GM20000 (cell line): ENCODE results near the gene P3R3URF.

Source experiments
- DNase-seq: peaks from one replicate; pipeline ENCODE4 v3.0.0; 2012; ENCODE audit warnings: low spot score
- TF ChIP-seq, protein P1 (sequence below): IDR thresholded peaks from 2 replicates; pipeline ENCODE4 v1.5.1; 2012; ENCODE audit warnings: mild to moderate bottlenecking, control low read depth; ENCODE audit errors: extremely low read depth, missing control alignments

P3R3URF gene

DNA sequence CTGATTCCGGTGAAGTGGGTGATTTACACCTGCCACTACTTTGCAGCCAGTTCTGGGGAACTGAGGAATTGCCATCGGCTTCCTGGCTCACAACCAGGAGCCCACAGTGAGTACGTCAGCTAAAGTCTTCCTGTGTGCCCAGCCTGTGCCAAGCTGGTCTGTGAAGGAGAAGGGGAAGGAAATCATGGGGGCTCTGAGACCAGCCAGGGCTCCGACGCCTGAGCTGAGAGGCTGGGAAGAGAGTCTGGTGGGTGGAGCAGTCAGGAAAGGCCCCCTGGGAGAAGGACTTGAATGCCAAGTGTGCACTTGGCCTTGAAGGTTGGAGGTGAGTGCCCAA lies 28.1 kb upstream of the P3R3URF start:
- no peak for DNase-seq
- TF ChIP-seq, protein P1, sequence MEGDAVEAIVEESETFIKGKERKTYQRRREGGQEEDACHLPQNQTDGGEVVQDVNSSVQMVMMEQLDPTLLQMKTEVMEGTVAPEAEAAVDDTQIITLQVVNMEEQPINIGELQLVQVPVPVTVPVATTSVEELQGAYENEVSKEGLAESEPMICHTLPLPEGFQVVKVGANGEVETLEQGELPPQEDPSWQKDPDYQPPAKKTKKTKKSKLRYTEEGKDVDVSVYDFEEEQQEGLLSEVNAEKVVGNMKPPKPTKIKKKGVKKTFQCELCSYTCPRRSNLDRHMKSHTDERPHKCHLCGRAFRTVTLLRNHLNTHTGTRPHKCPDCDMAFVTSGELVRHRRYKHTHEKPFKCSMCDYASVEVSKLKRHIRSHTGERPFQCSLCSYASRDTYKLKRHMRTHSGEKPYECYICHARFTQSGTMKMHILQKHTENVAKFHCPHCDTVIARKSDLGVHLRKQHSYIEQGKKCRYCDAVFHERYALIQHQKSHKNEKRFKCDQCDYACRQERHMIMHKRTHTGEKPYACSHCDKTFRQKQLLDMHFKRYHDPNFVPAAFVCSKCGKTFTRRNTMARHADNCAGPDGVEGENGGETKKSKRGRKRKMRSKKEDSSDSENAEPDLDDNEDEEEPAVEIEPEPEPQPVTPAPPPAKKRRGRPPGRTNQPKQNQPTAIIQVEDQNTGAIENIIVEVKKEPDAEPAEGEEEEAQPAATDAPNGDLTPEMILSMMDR: no peak

DNA sequence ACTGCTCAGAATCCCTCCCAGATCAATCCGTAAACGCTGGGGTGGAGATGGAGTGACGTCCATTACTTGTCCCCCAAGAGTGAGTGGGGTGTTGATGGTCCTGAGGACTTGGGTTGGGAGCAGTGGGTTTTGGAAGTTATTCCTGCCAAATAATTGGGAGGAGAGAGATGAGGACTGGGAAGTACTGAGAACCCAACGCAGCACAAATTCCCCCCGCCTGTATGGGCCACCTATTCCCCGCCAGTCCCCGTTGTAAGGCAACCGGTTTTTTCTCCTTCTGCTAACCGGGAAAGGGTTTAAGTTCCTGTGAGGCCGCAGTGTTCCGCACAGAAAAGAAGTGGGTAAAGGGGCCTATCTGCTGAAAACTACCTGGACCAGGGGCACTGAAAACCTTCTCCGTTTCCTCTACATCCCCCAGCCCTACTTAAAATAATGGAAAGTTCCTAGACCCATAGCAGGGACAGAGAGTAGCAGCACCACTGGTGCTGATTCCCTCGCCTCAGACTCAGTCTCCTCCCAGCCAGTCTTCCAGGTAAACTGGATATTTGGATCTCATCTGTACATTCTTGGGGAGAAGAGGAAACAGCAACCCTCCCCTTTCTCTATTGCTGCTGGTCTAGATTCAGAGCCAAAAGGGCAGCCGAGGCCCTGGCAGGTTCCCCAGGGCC lies 27.6 kb upstream of the P3R3URF start:
- DNase-seq: no peak
- TF ChIP-seq, protein P1: no peak

DNA sequence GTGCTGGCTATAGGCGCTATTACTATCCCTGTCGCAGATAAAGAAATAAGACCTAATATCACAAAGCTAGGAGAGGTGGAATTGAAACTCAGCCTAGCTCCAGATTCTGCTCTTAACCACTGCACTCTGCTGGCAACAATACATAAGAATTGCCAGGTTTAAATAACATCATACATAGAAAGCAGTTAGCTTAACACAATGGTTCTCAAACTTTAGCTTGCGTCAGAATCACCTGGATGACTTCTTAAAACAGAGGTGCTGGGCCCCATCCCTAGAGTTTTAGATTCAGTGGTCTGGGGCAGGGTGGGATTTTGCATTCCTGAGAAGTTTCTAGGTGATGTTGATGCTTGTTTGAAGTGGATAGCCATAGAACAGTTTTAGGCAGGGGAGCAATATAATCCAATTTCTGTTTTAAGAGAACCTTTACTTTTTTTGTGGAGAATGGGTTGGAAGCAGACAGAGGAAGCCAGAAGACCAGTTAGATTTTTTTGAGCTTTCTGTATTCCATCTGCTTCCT lies 23.0 kb upstream of the P3R3URF start:
- no peak for DNase-seq
- TF ChIP-seq, protein P1: no peak

DNA sequence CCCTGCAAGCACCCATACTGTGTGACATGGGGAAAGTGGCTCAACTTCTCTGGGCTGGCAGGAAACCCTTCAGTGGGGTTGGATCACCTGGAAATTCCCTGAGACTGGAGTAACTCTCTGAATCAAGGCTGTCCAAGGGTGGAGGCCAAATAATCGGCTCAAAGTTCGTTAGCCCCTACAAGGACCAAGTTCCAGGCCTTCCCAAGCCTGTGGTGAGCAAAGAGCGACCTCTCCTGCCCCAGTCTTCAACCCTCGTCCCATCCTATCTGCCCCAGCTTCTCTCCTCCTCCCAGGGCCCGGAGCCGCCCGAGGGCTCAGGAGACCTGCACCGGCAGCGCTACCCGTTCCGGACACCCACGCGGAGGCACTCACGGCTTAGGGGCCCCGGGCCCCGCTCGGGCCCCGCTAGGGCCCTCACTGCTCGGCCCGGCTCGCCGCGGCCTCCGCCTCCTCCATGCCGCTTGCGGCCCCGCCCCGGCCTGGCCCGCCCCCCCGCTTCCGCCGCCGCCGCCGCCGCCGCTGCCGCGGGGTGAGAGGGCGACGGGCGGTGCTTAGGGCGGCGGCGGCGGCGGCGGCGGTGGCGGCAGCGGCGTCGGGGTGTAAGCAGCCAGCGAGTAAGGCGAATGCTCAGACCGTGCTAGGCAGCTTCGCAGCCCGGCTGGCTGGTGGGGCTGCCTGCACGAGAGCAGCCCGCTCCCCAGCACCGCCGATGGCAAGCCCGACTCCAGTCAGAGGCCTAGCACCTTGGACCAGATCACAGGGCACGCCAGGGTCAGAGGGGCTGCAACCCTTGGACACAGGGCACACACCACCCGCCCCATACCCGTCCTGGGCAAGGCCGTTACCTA lies 21.9 kb upstream of the P3R3URF start, which contains the start of gene POMGNT1:
POMGNT1 (minus strand) TSS at position 471 of the 848 bp plus-strand sequence. CDS start 613 bp downstream, outside the sequence.
- TF ChIP-seq, protein P1: no peak
- DNase-seq: peak; percentile 98

DNA sequence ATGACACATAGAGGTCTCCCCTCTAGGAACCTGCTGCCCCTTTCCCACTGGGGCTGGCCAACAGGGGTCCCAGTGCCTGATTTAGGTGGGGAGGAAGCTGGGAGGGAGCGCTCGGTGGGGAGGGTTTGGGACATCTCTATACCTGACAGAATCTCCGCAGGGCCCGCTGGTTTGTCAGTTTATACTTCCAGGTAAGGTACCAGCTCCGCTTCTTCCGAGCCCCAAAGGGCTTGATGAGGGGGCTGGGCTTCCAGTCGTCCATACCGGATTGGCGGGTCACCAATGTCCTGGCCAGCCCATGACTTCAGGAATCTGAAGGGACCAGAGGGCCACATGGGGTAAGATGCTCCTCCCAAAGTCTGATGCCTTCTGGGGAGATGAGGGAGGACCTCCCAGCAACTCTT lies 21.3 kb upstream of the P3R3URF start:
- TF ChIP-seq, protein P1: no peak
- DNase-seq: no peak

DNA sequence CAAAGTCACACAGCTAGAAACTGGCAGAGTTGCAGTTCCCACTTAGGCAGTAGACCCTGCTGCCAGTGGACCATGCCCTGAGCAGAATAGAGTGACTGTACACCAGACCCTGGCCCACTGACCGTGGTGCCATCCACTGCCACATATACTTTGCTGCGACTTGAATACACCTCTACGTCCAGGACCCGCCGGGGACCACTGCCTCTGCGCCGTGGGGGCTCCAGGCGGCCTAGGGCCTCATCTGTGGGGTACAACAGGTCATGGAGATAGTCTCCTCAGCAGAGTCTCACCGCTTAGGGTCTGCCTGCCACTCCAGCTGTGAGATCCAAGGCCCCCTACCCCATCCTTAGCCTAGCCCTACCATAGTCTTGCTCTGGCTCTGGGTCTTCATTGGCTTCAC lies 20.3 kb upstream of the P3R3URF start:
- DNase-seq: no peak
- TF ChIP-seq, protein P1: no peak

DNA sequence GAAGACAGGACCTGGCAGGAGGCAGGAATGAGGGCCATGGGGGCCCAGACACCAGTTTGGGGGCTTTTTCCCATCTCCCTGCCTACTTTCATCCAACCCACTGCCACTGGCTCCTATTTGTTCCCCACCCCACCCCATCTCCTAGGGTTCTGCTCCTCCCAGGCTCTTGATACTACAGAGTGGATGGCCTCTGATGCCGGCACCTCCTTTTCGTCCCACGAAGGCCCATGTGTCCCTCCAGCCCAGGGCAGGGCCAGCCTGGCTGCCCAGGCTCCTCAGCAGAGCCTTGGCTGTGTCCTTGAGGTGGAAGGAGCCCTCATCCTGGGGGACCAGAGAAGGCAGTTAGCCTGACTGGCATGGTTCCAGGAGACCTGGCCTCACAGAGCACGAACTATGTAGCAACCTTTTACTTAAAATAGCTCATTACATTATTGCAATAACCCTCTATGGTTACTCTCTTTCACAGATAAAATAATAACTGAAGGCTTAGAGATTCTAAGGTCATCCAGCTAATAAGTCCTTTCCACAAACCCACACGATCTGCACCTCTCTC lies 18.4 kb upstream of the P3R3URF start:
- DNase-seq: no peak
- TF ChIP-seq, protein P1: no peak
